Right cardiac atrium (tissue), 5 donors: ENCODE measurements around the gene INCENP. TPM values are rescaled to one million over a fixed set of nuclear protein-coding genes. Genes with fewer than 3 reads are reported as not detected.

Source experiments
- ATAC-seq, 2 donors: fragments of 200-7000 bp; cut with Tn5 transposase; one replicate each; pipeline versions ENCODE4 v1.8.0 to v1.9.1; 2020; ENCODE audit warnings: moderate library complexity in 2 of 2, mild to moderate bottlenecking in 1 of 2
- DNase-seq, 3 donors: peaks; one replicate each; pipeline ENCODE4 v3.0.0-alpha.2; 2020
- H3K27ac ChIP-seq: one replicate; pipeline ENCODE4 v1.5.1; 2013; ENCODE audit warnings: mild to moderate bottlenecking, low read length, control low read depth, moderate library complexity
- H3K27me3 ChIP-seq: one replicate; pipeline ENCODE4 v1.6.1; 2013; ENCODE audit not compliant: control insufficient read depth, insufficient read depth
- H3K4me1 ChIP-seq: one replicate; pipeline ENCODE4 v1.6.1; 2013; ENCODE audit warnings: low read length; ENCODE audit not compliant: control insufficient read depth, insufficient read depth
- H3K4me3 ChIP-seq: one replicate; pipeline ENCODE4 v1.5.1; 2013; ENCODE audit warnings: low read length, control low read depth
- H3K9me3 ChIP-seq: one replicate; pipeline ENCODE4 v1.6.1; 2013; ENCODE audit warnings: low read length; ENCODE audit not compliant: control insufficient read depth
- WGBS: extraction: QIAGEN DNeasy Blood & Tissue Kit; methylation state at CpG from one replicate; pipeline ENCODE4 v1.1.7; 2013; 5-methylcytosine and 5-hydroxymethylcytosine counted together
- intact Hi-C, 4 donors: fragments of 100-400 bp; cut with DNase I; formaldehyde crosslinking; loops; one replicate each; pipeline versions ENCODE4 v1.11.0 to v1.14.0; 2022 to 2023
- polyA plus RNA-seq: library from polyadenylated mRNA; stranded (reverse); fragments of 200-250 nt; gene quantifications from one replicate; pipeline ENCODE4 v1.2.3, GENCODE V29; 2013
- total RNA-seq, 4 donors: library from RNA; stranded (reverse); fragmentation: NEBNext Ultra II Directional; extraction: Animal tissue kit (Norgen Biotek cat#: 25700); gene quantifications; one replicate each; pipeline ENCODE4 v1.2.1, GENCODE V29; 2021
- donor health status: healthy with polysubstance abuse.
- donor health status: DM: no; HTN: yes; CAD: no.
- donor health status: DM: no; HTN: no; CAD: no.
- donor health status: DM: no; HTN: yes; CAD: no; lungs with severe emphysema.
- donor health status: DM: yes; HTN: yes; CAD: no.

INCENP gene
- total and polyA plus RNA-seq, 5 donors, result 3.6 to 24.4 (median 17.9) TPM

DNA sequence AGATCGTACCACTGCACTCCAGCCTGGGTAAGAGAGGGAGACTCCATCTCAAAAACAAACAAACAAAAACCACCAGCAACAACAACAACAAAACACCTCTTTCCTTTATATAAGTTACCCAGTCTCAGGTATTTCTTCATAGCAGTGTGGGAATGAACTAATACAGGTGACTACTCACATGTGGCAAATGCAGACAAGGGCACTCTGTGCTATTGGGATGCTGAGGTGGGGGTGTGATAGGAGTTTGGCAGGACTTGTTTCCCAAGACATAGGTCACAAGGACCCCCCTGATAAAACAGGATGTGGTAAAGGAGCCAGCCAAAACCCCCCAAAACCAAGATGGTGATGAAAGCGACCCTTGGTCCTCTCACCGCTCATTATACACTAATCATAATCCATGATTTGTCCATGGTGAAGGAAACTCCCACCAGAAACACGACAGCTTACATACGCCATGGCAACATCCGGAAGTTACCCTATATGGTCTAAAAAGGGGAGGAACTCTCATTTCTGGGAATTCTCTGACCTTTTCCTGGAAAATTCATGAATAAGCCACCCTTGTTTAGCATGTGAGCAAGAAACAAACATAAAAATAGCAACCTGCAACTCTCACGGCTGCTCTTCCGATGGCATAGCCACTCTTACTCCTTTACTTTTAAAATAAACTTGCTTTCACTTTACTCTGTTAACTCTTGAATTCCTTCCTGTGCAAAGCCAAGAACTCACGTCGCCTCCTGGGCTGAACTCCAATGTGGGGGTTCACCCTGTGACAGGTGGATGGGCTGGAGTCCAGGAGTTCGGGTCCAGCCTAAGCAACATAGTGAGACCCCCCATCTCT lies 18.8 kb upstream of the INCENP start:
- H3K4me3 ChIP-seq, result peak overlapping the region; percentile 21
- intact Hi-C loops, result loop anchor here in 3 of 4 donors (5.0 to 10.0 kb wide), 4 partner anchors 208 to 360 kb away; partner anchors contain the start of genes FEN1 (in 1 of the 3) and TMEM258 (in 1 of the 3)
- peak overlapping the region; percentile 93 for H3K27ac ChIP-seq
- H3K9me3 ChIP-seq, result no peaks in the 10 kb centered on the region
- 19% methylated on average over 11 of the region's 11 CpGs for WGBS
- peaks cover 4% of the 10 kb centered on the region for H3K4me1 ChIP-seq
- DNase-seq (peak in 1 of 3 donors; percentile 66), ATAC-seq (peak; percentile 85 to 86)
- H3K27me3 ChIP-seq, result no peaks in the 10 kb centered on the region

GRCh38 chr11:62105667-62106191 lies 18.1 kb upstream of the INCENP start:
- Histone ChIP-seq H3K27me3 (no peaks in the 10 kb centered on the region), H3K9me3 (no peaks in the 10 kb centered on the region), H3K4me1 (peaks cover 4% of the 10 kb centered on the region), H3K27ac (peak overlapping the region; percentile 86), H3K4me3 (peak overlapping the region; percentile 21)
- ATAC-seq (peak; percentile 12 to 40), DNase-seq (no peak)
- intact Hi-C loops, result loop anchor here in 3 of 4 donors (5.0 to 10.0 kb wide), 4 partner anchors 208 to 361 kb away; partner anchors contain the start of genes FEN1 (in 1 of the 3) and TMEM258 (in 1 of the 3)
- 16% methylated on average over 5 of the region's 5 CpGs for WGBS

DNA sequence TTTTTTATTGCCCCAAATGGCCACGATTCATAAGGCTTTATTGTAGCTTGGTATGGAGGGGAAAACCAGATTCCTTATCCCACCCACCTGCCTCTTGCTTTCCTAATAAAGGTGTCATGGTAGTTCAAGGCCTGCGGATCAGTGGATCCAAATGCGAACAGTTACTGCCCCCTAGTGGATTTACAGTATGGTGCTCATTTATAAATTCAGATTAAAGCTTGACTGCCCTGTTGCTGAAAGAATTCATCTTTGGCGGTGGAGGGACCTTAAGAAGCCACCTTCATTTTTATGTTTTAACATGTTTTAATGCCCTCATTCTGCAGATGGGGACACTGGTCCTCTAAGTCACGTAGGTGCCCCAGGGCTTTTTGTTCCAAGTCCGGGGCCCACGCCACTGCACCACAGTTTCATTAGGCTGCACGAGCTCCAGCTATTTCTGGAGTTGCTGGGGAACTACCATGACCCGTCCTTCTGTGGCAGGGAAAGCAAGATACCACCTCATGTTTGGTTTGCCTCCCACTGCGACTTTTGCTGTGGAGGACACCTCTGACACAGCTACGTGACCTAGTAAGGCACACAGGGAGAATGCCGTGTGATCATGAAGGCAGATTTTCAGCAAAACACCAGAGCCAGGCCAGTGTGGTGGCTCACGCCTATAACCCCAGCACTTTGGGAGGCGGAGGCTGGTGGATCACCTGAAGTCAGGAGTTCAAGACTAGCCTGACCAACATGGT lies 15.6 kb upstream of the INCENP start:
- intact Hi-C loops, result loop anchor here in 3 of 4 donors (5.0 to 10.0 kb wide), 4 partner anchors 211 to 363 kb away; partner anchors contain the start of genes FEN1 (in 1 of the 3) and TMEM258 (in 1 of the 3)
- Histone ChIP-seq H3K27me3 (no peaks in the 10 kb centered on the region), H3K4me1 (peaks cover 4% of the 10 kb centered on the region), H3K27ac (peak overlapping the region; percentile 44), H3K9me3 (no peaks in the 10 kb centered on the region), H3K4me3 (no peak overlapping the region)
- WGBS, result 38% methylated on average over 14 of the region's 14 CpGs
- ATAC-seq (peak in 1 of 2 donors; percentile 19), DNase-seq (no peak)

DNA sequence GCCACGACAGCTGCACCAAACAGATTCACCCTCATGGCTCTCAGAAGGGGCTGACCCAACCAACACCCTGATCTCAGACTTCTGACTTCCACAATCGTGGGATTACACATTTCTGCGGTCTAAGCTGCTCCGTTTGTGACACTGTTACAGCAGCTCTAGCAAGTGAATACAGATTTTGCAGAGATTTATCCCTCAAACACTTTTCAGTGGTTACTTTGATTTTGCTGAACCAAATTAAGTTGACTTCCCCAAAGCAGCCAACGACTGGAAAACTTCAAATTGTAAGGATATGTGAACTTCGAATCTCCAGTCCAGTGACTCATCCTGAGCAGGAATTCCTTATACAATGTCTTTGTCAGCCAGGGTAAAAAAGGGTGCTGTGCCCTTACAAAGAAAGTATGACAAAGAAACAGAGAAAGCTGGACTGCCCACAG lies 14.8 kb upstream of the INCENP start:
- DNase-seq (no peak), ATAC-seq (no peak)
- Histone ChIP-seq H3K27ac (no peak overlapping the region), H3K9me3 (no peaks in the 10 kb centered on the region), H3K4me3 (no peak overlapping the region), H3K27me3 (no peaks in the 10 kb centered on the region), H3K4me1 (peaks cover 4% of the 10 kb centered on the region)
- WGBS, result 58% methylated on average over 6 of the region's 6 CpGs
- intact Hi-C loops, result loop anchor here in 3 of 4 donors (5.0 to 10.0 kb wide), 4 partner anchors 212 to 364 kb away; partner anchors contain the start of genes FEN1 (in 1 of the 3) and TMEM258 (in 1 of the 3)

DNA sequence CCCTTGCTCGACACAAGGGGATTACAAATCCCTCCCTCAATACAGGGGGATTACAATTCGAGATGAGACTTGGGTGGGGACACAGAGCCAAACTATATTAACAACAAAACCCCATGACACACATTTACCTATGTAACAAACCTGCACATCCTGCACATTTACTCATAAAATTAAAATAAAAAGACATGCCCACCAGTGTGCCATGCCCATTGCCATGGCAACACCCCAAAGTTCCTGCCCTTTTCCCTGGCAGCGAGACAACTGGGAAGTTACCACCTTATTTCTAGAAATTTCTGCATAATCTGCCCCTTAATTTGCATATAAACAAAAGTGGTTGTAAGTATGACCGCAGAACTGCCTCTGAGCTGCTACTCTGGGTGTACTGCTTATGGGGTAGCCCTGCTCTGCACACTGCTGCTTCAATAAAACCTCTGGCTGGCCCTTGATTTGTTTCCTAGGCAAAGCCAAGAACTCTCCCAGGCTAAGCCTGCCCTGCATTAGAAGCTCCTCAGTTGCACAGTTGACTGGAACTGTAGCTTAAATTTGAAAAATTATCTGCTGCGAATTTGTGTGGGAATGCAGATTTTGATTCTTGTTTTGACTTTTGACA lies 8.6 kb upstream of the INCENP start:
- DNase-seq (no peak), ATAC-seq (no peak)
- WGBS, result 75% methylated on average over 5 of the region's 5 CpGs
- H3K27me3 ChIP-seq, result no peaks in the 10 kb centered on the region
- no peak overlapping the region for H3K27ac ChIP-seq
- no peaks in the 10 kb centered on the region for H3K9me3 ChIP-seq
- intact Hi-C loops, result no loop called here
- no peaks in the 10 kb centered on the region for H3K4me1 ChIP-seq
- H3K4me3 ChIP-seq, result no peak overlapping the region

GRCh38 chr11:62116451-62116850 lies 7.4 kb upstream of the INCENP start:
- ATAC-seq (no peak), DNase-seq (no peak)
- Histone ChIP-seq H3K4me1 (no peaks in the 10 kb centered on the region), H3K9me3 (no peaks in the 10 kb centered on the region), H3K27me3 (no peaks in the 10 kb centered on the region), H3K27ac (no peak overlapping the region), H3K4me3 (no peak overlapping the region)
- WGBS, result 53% methylated on average over 2 of the region's 2 CpGs
- intact Hi-C loops, result no loop called here

GRCh38 chr11:62119569-62119968 lies 4.2 kb upstream of the INCENP start:
- 77% methylated on average over 3 of the region's 3 CpGs for WGBS
- intact Hi-C loops, result no loop called here
- Histone ChIP-seq H3K9me3 (no peaks in the 10 kb centered on the region), H3K27ac (no peak overlapping the region), H3K4me3 (no peak overlapping the region), H3K27me3 (no peaks in the 10 kb centered on the region), H3K4me1 (no peaks in the 10 kb centered on the region)
- ATAC-seq, result no peak
- DNase-seq, result no peak

GRCh38 chr11:62120001-62120400 lies 3.8 kb upstream of the INCENP start:
- DNase-seq (peak in 1 of 3 donors; percentile 58), ATAC-seq (no peak)
- H3K4me1 ChIP-seq, result peaks cover 3% of the 10 kb centered on the region
- H3K27ac ChIP-seq, result no peak overlapping the region
- 59% methylated on average over 4 of the region's 4 CpGs for WGBS
- no peaks in the 10 kb centered on the region for H3K9me3 ChIP-seq
- H3K4me3 ChIP-seq, result no peak overlapping the region
- H3K27me3 ChIP-seq, result no peaks in the 10 kb centered on the region
- intact Hi-C loops, result no loop called here

- Histone ChIP-seq H3K9me3 (no peaks in the 10 kb centered on the region), H3K27me3 (no peaks in the 10 kb centered on the region), H3K4me1 (peaks cover 6% of the 10 kb centered on the region), H3K4me3 (no peak overlapping the region), H3K27ac (no peak overlapping the region)
- 81% methylated on average over 5 of the region's 5 CpGs for WGBS
- intact Hi-C loops, result no loop called here
- ATAC-seq, result no peak
- DNase-seq, result no peak
These were observed 3.4 kb upstream of the INCENP start for GRCh38 chr11:62120431-62120830.

DNA sequence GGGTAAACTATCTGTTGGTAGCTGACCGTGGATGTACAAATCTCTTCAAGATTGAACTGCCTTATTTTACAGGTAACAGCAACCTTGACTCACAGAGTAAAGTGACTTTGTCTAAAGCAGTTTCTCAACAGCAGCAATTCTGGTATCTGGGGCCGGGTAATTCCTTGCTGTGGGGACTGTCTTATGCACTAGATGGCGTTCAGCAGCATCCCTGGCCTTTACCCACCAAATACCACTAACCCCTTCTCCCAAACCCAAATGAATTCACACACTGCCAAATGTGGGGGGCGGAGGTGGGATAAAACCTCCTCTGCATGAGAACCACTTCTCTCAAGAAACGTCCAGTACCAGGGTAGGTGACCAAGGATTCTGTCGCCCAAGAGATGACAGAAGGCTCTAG lies 1.7 kb upstream of the INCENP start:
- H3K27me3 ChIP-seq, result no peaks in the 10 kb centered on the region
- intact Hi-C loops, result no loop called here
- H3K4me3 ChIP-seq, result no peak overlapping the region
- H3K4me1 ChIP-seq, result peaks cover 8% of the 10 kb centered on the region
- DNase-seq (no peak), ATAC-seq (no peak)
- no peaks in the 10 kb centered on the region for H3K9me3 ChIP-seq
- WGBS, result 62% methylated on average over 6 of the region's 6 CpGs
- H3K27ac ChIP-seq, result no peak overlapping the region
